IPS DF 4.7 (cell line): ENCODE data around the gene PCDHA7.
"Not testable (repeated sequence)": the region's sequence is repeated elsewhere in the genome, so short reads cannot be mapped to it uniquely, and the experiment has no call there.

Experiments
- DNase-seq: peaks from one replicate; pipeline ENCODE4 v3.0.0-alpha.2; 2013; ENCODE audit warnings: low spot score; ENCODE audit errors: extremely low read depth

The PCDHA7 gene

GRCh38 chr5:140857177-140857986 lies 23.3 kb downstream of the PCDHA7 start:
- DNase-seq = no peak

DNA sequence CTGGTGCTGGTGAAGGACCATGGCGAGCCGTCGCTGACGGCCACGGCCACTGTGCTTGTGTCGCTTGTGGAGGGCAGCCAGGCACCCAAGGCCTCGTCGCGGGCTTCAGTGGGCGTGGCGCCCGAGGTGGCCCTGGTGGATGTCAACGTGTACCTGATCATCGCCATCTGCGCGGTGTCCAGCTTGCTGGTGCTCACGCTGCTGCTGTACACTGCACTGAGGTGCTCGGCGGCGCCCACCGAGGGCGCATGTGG lies 23.8 kb downstream of the PCDHA7 start:
- no peak for DNase-seq

- DNase-seq = no peak
Measured at GRCh38 chr5:140862441-140863295, 28.6 kb downstream of the PCDHA7 start.

GRCh38 chr5:140868721-140869554 lies 34.9 kb downstream of the PCDHA7 start, which contains the start of gene PCDHA11:
TSS of gene PCDHA11 (plus strand) at chr5:140868957. CDS start at chr5:140869104, 147 bp downstream.
- DNase-seq = no peak

GRCh38 chr5:140869555-140869886 lies 35.5 kb downstream of the PCDHA7 start:
- DNase-seq = no peak

- no peak for DNase-seq
Measured at GRCh38 chr5:140870221-140871201, 36.4 kb downstream of the PCDHA7 start.

- no peak for DNase-seq
Measured at GRCh38 chr5:140875085-140876065, 41.3 kb downstream of the PCDHA7 start, which contains the start of gene PCDHA12. TSS of gene PCDHA12 (plus strand) at chr5:140875308. CDS start at chr5:140875473, 165 bp downstream.

- DNase-seq = not testable (repeated sequence)
Measured at GRCh38 chr5:140876541-140877261, 42.6 kb downstream of the PCDHA7 start.

DNA sequence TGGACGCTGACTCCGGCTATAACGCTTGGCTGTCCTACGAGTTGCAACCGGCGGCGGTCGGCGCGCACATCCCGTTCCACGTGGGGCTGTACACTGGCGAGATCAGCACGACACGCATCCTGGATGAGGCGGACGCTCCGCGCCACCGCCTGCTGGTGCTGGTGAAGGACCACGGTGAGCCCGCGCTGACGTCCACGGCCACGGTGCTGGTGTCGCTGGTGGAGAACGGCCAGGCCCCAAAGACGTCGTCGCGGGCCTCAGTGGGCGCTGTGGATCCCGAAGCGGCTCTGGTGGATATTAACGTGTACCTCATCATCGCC lies 43.2 kb downstream of the PCDHA7 start:
- no peak for DNase-seq

GRCh38 chr5:140881889-140882590 lies 48.0 kb downstream of the PCDHA7 start, which contains the start of gene PCDHA13:
TSS of gene PCDHA13 (plus strand) at chr5:140882124. CDS start at chr5:140882269, 145 bp downstream.
- DNase-seq = no peak

DNA sequence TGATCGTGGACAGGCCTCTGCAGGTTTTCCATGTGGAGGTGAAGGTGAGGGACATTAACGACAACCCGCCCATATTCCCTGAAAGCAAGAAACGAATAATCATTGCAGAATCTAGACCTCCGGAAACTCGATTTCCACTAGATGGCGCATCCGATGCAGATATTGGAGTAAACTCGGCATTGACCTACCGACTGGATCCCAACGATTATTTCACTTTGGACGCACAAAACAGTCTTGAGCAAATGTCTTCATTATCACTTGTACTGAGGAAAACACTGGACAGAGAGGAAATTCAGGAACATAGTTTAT lies 48.5 kb downstream of the PCDHA7 start:
- DNase-seq = peak; percentile 41

GRCh38 chr5:140883373-140883772 lies 49.3 kb downstream of the PCDHA7 start:
- no peak for DNase-seq

- no peak for DNase-seq
Measured at GRCh38 chr5:140883927-140884697, 50.0 kb downstream of the PCDHA7 start.
